Measurements from ENCODE around the gene NOL6.
"Not testable (repeated sequence)": the region's sequence is repeated elsewhere in the genome, so short reads cannot be mapped to it uniquely, and the experiment has no call there.

The NOL6 gene

DNA sequence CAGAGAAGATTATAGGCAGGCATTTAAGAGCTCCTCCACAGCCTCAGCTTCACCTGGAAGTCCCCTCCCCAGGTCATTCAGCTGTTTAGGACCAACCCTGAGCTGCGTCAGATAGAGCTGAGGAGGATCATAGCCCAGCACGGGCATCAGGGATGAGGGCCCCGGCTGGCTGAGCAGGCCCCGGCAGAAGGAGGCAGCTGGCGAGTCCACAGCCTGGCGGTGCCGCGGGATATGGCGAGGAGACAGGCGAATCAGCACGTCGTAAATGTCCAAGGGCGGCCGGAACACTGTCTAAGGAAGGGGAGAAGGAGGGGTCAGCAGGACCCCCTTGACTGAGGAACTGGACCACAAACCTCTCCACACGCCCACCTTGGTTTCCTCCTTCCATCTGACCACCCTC is 10.6 kb downstream of the NOL6 start:
- in situ Hi-C loops (cut with MboI; ENCODE audit: low sequenced_read_pairs, unreplicated experiment), result no loop called here
- no peak for DNase-seq (ENCODE audit: low spot score)
- TF ChIP-seq, protein P1, sequence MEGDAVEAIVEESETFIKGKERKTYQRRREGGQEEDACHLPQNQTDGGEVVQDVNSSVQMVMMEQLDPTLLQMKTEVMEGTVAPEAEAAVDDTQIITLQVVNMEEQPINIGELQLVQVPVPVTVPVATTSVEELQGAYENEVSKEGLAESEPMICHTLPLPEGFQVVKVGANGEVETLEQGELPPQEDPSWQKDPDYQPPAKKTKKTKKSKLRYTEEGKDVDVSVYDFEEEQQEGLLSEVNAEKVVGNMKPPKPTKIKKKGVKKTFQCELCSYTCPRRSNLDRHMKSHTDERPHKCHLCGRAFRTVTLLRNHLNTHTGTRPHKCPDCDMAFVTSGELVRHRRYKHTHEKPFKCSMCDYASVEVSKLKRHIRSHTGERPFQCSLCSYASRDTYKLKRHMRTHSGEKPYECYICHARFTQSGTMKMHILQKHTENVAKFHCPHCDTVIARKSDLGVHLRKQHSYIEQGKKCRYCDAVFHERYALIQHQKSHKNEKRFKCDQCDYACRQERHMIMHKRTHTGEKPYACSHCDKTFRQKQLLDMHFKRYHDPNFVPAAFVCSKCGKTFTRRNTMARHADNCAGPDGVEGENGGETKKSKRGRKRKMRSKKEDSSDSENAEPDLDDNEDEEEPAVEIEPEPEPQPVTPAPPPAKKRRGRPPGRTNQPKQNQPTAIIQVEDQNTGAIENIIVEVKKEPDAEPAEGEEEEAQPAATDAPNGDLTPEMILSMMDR (IDR thresholded peaks at IDR 0.05; ENCODE audit: borderline replicate concordance, control extremely low read depth, extremely low read depth, insufficient read depth, missing control alignments), result no peak

DNA sequence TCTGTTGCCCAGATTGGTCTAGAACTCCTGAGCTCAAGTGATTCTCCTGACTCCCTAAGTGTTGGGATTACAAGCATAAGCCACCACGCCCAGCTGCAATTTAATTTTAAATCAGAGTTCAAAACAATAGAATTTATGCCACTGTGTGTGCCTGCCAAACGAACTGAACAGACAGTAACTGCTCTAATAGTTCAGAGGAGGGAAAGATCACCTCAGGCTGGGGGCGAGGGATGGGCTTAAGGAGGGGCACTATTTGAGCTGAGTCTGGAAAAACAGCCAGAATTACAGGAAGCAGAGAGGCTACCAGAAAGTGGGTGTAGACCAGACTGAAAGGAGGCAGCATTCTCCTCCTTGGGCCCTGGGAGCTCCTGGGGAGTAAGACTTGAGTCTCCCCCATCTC is 12.2 kb downstream of the NOL6 start:
- in situ Hi-C loops (cut with MboI; ENCODE audit: low sequenced_read_pairs, unreplicated experiment), result no loop called here
- DNase-seq (ENCODE audit: low spot score), result no peak
- TF ChIP-seq, protein P1 (IDR thresholded peaks at IDR 0.05; ENCODE audit: borderline replicate concordance, control extremely low read depth, extremely low read depth, insufficient read depth, missing control alignments), result no peak

DNA sequence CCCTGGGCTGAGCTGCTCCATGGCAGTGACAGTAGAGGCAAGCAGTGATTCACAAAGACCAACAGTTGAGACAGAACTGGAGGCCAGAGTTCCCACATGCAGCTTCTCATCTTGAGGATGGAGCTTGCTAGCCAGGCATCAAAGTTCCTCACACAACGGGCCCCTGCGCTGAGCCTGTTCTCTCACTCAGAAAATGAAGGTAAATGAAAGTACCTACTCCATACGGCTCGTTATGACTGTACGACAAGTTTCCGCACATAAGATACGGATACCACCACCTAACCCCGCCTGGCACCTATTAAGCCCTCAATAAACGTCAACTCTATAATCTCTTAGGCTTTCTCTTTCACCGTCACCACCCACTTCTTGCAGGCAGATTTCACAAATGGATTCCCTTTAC is 12.9 kb downstream of the NOL6 start:
- TF ChIP-seq, protein P1 (IDR thresholded peaks at IDR 0.05; ENCODE audit: borderline replicate concordance, control extremely low read depth, extremely low read depth, insufficient read depth, missing control alignments), result no peak
- DNase-seq (ENCODE audit: low spot score), result no peak
- in situ Hi-C loops (cut with MboI; ENCODE audit: low sequenced_read_pairs, unreplicated experiment), result no loop called here

DNA sequence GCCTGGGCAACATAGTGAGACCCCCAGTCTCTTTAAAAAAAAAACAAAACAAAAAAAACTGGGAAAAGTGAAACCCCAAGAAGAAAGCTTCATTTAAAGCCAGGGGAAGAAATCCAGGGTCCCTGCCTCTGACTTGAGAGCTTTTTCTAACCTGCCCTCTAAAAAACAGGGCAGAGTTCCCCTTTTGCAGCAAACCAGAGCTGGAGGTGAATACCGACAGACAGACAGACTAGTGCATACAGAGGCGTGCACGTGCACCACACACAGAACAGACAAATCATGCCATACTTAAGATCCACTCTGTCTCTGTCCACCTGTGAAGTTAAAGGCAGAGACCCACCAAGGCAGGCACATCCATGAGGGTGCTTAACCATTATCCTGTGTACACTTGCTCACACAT is 14.6 kb downstream of the NOL6 start:
- in situ Hi-C loops (cut with MboI; ENCODE audit: low sequenced_read_pairs, unreplicated experiment), result no loop called here
- DNase-seq (ENCODE audit: low spot score), result no peak
- TF ChIP-seq, protein P1 (IDR thresholded peaks at IDR 0.05; ENCODE audit: borderline replicate concordance, control extremely low read depth, extremely low read depth, insufficient read depth, missing control alignments), result no peak

DNA sequence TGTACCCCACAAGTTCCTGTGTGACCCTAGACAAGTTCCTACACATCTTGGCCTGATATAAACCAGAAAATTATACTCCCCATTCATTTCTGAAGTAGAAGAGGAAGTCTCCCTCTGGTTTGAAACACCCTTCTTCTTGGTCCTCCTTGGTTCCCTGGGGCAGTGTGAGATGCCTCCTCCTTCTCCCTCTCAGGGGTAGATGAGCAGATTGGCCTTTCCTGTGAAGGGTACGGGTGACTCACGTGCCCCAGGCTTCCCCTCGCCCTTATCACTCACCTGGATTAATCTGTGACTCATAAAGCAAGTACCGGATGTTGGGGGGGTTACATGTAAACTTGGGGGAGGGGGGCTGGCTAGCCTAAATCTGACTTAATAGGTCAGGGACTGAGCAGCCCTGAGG is 15.3 kb downstream of the NOL6 start:
- peak; percentile 64 for DNase-seq (ENCODE audit: low spot score)
- TF ChIP-seq, protein P1 (IDR thresholded peaks at IDR 0.05; ENCODE audit: borderline replicate concordance, control extremely low read depth, extremely low read depth, insufficient read depth, missing control alignments), result no peak
- in situ Hi-C loops (cut with MboI; ENCODE audit: low sequenced_read_pairs, unreplicated experiment), result no loop called here

DNA sequence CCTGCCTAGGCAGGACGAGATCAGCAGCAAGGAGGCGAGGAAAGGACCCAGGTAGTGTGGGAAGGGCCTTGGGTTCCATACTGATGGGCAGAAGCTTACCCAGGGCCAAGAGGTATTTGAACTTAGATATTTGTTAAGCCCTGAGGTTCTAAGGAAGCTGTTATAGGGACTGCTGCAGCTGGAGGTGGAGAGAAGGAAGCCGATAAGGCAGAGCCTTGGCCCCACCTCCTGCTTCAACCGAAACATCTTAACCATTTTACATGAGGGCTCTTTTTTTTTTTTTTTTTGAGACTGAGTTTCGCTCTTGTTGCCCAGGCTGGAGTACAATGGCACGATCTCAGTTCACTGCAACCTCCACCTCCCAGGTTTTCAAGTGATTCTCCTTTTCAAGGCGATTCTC is 17.8 kb downstream of the NOL6 start:
- no peak for DNase-seq (ENCODE audit: low spot score)
- in situ Hi-C loops (cut with MboI; ENCODE audit: low sequenced_read_pairs, unreplicated experiment), result no loop called here
- TF ChIP-seq, protein P1 (IDR thresholded peaks at IDR 0.05; ENCODE audit: borderline replicate concordance, control extremely low read depth, extremely low read depth, insufficient read depth, missing control alignments), result no peak

DNA sequence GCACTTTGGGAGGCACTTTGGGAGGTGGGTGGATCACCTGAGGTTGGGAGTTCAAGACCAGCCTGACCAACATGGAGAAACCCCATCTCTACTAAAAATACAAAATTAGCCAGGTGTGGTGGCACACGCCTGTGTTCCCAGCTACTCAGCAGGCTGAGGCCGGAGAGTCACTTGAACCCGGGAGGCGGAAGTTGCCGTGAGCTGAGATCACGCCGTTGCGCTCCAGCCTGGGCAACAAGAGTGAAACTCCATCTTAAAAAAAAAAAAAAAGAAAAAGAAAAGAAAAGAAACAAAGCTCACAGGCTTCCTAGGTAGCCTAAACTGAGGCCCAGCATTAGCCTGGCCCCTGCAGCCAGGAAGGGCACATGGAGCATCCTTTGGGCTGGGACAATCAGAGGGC is 18.3 kb downstream of the NOL6 start:
- in situ Hi-C loops (cut with MboI; ENCODE audit: low sequenced_read_pairs, unreplicated experiment), result not testable (repeated sequence)

DNA sequence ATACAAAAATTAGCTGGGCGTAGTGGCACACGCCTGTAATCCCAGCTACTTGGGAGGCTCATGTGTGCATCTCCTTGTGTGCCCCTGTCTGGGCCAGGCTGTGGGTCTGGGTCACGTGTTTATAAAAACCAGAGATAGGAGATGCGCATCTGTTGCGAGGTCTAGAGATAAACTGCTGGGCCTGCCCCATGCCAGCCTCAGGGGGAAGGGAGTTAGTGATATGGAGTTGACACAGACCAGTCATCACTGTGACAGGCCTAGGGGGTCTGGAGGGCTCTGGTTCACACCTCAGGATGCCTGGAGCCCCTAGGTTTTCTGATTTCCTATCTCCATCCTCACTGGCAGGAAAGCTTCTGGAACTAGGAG is 19.1 kb downstream of the NOL6 start:
- in situ Hi-C loops (cut with MboI; ENCODE audit: low sequenced_read_pairs, unreplicated experiment); DNase-seq (ENCODE audit: low spot score): not testable (repeated sequence)

More for the DNA sequence above, 18.3 kb downstream of the NOL6 start:
- not testable (repeated sequence) for DNase-seq (ENCODE audit: low spot score)
